HG02885 (cell line): ENCODE measurements around the gene FASTKD3.

Experiments
- ATAC-seq: cut with Tn5 transposase; IDR thresholded peaks from one replicate; pipeline ENCODE4 v1.9.1; 2021; ENCODE audit warnings: mild to moderate bottlenecking; ENCODE audit not compliant: unreplicated experiment, poor library complexity

The FASTKD3 gene

GRCh38 chr5:7881091-7881490, 12.3 kb upstream of the FASTKD3 start:
- ATAC-seq: no peak

GRCh38 chr5:7878381-7878873, 9.6 kb upstream of the FASTKD3 start:
- peak; percentile 94 for ATAC-seq

GRCh38 chr5:7877851-7878250, 9.0 kb upstream of the FASTKD3 start:
- ATAC-seq: no peak

- peak; percentile 67 for ATAC-seq
These were observed 8.0 kb upstream of the FASTKD3 start for GRCh38 chr5:7876867-7877266.

- no peak for ATAC-seq
These were observed 6.3 kb upstream of the FASTKD3 start for GRCh38 chr5:7875151-7875550.

GRCh38 chr5:7874639-7875038, 5.8 kb upstream of the FASTKD3 start:
- no peak for ATAC-seq

- peak; percentile 18 for ATAC-seq
These were observed 4.4 kb upstream of the FASTKD3 start for GRCh38 chr5:7873216-7873615.

GRCh38 chr5:7872517-7873130, 3.8 kb upstream of the FASTKD3 start:
- ATAC-seq: no peak

- peak; percentile 29 for ATAC-seq
These were observed 2.8 kb upstream of the FASTKD3 start for GRCh38 chr5:7871653-7872052.

- peak; percentile 27 for ATAC-seq
These were observed 774 bp upstream of the FASTKD3 start for GRCh38 chr5:7869474-7870136.

- ATAC-seq: no peak
These were observed 431 bp downstream of the FASTKD3 start for GRCh38 chr5:7868427-7868772.

- no peak for ATAC-seq
These were observed 1.6 kb downstream of the FASTKD3 start for GRCh38 chr5:7867260-7867659.

GRCh38 chr5:7866196-7866595, 2.6 kb downstream of the FASTKD3 start:
- no peak for ATAC-seq

- ATAC-seq: peak; percentile 53
These were observed 10.8 kb downstream of the FASTKD3 start for GRCh38 chr5:7857926-7858632.

- no peak for ATAC-seq
These were observed 11.5 kb downstream of the FASTKD3 start for GRCh38 chr5:7857361-7857760.

GRCh38 chr5:7856855-7857254, 12.0 kb downstream of the FASTKD3 start:
- peak; percentile 57 for ATAC-seq

GRCh38 chr5:7855611-7856010, 13.2 kb downstream of the FASTKD3 start:
- no peak for ATAC-seq

GRCh38 chr5:7852988-7853387, 15.8 kb downstream of the FASTKD3 start:
- no peak for ATAC-seq

GRCh38 chr5:7852542-7852941, 16.3 kb downstream of the FASTKD3 start:
- ATAC-seq: no peak

GRCh38 chr5:7851617-7852289, 17.1 kb downstream of the FASTKD3 start:
- ATAC-seq: no peak

- ATAC-seq: no peak
These were observed 17.6 kb downstream of the FASTKD3 start for GRCh38 chr5:7851240-7851592.
